HCEC 1CT (cell line): ENCODE results near the gene PGRMC1.
"Not testable (repeated sequence)": the region's sequence is repeated elsewhere in the genome, so short reads cannot be mapped to it uniquely, and the experiment has no call there.

Experiments
- DNase-seq: peaks from one replicate; pipeline ENCODE4 v3.0.0-alpha.2; 2017

PGRMC1 gene

DNA sequence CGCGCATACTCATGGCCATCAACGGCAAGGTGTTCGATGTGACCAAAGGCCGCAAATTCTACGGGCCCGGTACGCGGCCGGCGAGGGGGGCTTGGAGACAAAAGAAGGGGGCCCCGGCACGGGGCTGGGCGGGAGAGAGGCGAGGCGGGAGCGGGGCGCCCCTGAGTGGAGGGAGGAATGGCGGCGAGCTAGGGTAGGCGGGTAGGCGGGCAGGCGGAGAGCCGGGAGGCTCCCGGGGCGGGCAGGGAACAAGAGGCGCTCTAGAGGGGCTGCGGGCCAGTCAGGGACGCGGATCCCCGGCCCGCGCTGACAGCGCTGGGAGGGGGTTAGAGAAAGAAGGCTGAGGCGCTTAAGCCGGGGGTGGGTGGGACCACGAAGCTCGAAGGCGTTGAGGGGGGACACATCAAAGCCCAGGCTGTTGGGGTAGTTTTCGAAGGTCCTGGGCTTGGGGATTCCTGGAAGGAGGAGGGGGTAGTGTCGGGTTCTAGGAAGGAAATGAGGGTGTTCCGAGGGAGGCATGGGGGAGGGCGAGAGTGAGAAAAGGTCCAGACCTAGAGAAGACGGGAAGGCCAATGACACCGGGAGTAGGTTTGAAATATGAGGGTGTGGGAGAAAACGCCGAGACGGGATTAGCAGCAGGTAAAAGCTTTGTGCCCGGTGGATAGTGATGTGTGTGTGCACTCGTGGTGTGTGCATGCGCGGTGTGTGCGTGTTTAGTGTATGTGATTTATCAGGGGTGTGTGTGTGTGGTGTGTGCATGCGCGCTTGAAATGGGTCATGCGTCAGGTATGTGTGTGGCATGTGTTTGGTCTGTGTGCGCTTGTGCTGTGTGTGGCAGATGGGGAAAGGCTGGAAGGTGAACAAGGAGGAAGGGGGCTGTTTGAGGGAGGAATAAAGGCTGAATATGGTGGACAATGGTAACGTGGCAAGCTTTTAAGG is 807 bp downstream of the PGRMC1 start:
- DNase-seq: peak; percentile 55

DNA sequence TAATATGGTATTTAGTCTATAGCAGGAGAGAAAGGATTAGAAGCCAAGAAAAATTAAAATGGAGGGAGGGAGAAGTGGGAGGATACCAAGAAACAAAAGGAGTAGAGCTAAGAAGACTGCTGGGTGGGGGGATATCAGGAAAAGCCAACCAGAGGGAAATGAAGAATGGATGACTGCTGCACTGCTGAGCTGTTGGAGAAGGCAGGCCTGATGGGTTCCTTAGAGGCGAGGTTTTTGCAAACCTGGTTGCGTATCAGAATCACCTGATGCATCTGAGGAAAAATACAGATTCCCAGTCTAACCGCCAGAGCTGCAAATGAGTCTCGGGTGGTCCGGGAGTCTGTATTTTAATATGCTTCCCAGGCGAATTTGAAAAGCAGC is 1.5 kb downstream of the PGRMC1 start:
- no peak for DNase-seq

DNA sequence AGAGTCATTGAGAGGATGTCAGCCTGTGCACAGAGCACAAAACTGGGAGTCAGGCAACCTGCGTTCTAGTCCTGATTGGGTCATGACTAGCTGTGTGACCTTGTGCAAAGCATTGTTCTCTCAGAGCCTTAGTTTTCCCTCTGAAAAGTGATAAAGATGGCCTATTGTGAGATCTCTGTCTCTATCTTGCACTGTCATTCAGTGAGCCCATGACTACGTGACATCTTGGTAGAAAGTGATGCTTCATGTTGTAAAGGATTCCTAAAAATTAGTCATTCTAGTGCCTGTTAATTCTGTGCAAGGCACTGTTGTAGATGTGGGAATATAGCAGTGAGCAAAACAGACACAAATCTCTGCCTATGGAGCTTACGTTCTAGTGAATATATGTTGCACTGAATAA is 2.5 kb downstream of the PGRMC1 start:
- peak; percentile 17 for DNase-seq

DNA sequence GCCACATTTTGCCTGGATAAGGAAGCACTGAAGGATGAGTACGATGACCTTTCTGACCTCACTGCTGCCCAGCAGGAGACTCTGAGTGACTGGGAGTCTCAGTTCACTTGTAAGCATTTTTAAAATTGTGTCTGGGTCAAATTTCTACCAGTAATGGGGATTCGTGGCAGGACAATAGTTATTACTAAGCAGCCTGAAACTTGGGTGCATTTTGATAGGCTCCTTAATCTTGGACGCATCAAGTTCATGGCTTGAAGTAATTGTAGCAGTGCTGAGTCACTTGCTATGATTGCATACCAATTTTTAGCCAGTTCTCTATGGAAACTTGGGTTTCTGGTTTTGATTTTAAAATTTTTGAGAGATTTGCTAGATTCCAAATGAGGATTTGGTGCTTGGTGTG is 4.3 kb downstream of the PGRMC1 start:
- peak; percentile 69 for DNase-seq

DNA sequence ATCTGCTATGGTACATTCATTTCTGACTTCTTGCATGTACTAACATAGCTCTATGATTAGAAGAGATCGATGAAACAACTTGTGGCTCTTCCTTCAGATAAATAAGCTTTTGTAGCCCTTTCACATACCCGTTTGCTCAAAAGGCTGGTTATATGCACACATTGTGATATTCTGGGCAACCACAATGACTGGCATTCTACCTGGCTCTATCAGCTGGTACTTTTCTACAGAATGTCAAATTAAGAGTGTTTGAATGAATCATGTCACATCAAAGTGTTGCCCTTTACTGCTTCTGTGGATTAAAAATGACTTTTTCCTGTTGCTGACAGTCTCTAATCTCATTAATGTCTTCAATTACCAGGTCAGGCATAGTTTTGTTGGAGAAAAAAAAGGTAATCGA is 11.6 kb downstream of the PGRMC1 start:
- DNase-seq: no peak

DNA sequence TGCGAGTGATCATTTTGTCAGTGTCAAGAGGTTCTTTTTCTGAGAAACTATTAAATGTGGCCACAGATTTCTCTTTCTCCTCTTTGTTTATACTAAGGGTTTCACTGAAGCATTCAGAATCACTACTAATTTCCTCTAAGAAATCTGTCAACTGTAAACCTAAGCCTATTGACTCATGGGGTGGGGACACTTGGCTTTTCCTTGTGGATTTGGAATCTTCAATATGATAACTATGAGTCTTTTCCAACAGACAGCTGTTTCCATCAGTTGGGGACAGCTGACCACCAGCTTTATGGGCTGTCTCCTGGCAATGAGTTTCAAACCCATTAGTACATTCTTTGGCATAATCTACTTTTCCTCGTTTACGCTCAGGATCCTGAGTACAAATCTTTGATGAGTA is 13.8 kb downstream of the PGRMC1 start:
- DNase-seq: no peak

DNA sequence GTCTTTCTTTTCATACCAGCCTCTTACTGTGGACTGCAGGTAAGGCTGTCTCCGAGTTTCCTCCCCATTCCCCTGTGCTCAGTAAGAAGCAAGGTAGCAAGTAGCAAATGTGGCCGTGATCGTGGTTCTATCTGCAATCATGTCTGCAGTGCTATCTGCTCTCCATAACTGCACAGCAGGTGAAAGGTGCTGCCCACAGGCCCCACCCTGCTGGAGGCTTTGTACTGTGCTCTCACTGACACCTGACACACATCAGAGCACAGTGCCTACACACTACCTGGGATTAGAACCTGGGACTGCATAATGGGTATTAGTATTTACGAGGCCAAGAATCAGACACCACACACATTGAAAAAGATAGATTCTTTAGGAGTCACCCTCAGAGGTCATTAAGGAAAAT is 15.3 kb downstream of the PGRMC1 start:
- no peak for DNase-seq

DNA sequence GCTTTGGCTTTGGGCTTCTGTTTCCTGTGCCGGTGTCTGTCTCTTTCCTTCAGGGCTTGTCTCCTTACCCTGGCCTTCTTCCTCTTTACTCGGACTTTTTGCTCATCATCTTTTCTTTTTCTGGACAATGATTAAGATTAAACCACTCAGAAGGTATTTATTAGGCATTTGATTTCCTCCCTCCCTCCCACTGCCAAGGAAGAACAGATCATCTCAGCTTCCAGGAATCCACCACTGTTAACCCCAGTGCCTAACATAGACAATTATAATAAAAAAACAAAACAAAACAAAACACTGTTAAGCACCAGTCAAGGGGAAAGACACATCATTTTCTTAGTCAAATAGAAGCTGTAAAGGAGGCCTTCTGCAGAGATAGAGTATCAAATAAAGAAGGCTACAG is 16.6 kb downstream of the PGRMC1 start:
- DNase-seq: no peak

DNA sequence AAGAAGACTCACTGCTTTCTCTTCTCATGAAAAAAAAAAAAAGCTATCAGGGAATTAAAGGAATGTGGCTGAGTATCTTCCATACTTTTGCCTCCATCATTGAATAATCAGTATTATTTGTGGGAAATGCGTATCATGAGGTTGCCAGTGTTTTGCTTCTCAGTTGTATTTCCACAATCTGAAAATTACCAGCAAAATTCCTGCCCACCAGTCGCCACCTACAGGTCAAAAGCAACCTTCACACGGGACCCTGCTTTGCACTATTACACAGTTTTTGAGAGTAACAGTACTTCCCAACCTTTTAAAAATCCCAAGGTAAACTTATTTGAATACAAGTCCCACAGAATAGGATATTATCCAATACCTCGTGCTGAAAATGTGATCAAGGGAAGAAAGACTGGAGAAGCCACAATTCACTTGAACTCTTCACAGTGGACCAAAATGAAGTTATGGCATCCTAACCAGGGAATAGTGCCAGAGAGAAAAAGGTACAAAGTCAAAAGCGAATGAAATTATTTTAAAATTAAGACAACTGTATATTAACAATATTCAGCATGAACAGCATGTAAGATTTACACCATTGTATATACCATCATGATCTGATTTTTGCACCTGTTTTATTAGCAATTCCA is 30.4 kb downstream of the PGRMC1 start:
- peak; percentile 2 for DNase-seq

DNA sequence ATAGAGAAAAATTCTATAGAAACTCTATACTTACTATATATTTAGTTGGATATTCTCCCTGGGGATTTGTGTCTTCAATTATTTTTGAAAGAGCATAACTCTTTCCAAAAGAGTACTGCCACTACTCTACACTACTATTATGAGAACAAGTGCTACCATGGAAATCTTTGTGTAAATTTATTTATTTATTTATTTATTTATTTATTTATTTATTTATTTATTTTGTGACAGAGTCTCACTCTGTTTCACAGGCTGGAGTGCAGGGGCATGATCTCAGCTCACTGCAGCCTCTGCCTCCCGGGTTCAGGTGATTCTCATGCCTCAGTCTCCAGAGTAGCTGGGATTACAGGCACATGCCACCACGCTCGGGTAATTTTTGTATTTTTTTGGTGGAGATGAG is 31.0 kb downstream of the PGRMC1 start:
- DNase-seq: not testable (repeated sequence)

DNA sequence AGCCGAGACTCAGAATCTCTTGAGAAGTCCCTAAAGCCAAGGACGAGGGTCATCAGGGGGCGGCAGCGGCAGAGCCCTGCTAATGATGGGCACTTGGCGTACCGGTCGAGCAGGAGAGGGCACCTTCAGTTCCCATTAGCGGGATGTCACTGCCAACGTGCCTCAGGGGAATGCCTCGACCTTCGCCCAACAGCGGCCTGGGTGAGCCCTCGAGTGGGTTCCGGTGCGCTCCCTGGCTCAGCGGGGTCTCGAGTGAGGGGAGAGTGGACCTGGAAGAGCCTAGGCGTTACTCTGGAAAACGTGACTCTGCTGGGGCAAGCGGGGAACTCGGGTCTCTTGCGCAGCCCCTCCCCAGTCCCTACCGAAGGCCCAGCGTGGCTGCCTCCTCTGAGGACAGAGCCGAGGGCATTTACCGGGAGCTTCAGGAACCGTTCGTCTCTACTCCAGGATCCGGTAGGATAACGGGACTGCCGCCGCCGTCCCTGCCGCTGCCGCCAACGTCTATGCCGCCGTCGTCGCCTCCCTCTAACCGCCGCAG is 36.9 kb downstream of the PGRMC1 start:
- no peak for DNase-seq

DNA sequence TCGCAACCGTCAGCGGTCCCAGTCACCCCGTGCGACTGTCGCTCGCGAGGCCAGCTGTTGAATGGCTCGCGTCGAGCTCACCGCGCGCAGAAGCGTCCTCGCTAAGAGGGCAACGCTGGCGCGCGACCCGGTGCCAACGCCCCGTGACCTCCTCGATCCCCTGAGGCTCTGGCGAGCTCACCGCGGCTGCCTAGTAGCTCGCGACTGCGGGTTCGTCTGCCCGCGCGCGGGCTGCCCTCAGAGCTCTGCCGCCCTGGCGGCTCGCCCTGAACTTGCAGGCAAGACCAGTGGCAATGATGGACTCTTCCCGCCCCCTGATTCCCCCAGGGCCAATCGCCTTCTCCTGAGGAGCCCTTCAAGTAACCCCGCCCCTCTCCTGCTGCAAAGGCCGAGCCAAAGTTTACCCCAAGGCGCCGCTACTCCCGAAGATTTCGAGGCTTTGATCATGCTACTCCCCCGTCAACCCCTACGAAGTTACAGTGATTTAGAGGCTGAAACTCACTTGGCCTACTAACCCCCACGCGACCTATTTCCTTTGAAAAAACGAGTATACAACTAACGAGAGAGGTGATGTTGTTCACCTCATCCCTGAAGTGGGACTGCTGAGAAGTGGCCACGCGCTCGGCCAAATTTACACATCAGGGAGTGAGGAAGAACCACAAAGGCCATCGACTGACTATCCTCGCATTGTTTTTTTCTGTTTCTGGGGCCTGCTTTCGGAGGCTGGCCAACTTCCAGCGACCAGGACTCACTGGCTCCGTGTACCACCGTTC is 37.5 kb downstream of the PGRMC1 start:
- no peak for DNase-seq

DNA sequence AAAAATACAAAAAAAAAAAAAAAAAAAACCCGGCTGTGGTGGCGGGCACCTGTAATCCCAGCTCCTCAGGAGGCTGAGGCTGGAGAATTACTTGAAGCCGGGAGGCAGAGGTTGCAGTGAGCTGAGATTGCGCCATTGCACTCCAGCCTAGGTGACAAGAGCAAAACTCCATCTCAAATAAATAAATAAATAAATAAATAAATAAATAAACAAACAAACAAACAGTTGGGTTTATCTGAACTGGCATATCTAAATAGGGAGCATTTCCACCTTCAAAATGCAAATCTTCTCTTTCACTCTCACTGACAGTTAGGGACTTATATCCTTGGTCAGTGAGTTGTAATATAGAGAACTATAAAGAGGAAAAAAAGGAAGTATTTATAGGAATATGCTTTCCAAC is 46.3 kb downstream of the PGRMC1 start:
- not testable (repeated sequence) for DNase-seq

DNA sequence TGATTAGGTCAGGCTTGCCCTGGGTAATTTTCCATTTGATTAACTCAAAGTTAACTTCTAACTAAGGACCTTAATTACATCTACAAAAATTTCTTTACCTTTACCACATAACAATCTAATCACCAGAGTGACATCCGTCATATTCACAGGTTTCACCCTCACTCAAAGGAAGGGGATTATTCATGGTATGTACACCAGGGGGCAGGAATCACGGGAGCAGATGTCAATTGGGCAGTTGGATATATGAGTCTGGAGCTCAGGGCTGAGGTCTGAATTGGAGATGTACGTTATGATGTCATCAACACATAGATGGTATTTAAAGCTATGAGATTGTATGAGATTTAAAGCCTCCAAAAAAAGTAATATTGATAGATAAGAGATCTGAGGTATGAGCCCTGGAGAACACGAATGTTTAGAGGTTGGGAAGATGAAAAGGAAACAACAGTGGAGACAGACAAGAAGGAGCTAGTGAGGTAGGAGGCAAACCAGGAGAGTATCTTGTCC is 52.9 kb downstream of the PGRMC1 start:
- no peak for DNase-seq

DNA sequence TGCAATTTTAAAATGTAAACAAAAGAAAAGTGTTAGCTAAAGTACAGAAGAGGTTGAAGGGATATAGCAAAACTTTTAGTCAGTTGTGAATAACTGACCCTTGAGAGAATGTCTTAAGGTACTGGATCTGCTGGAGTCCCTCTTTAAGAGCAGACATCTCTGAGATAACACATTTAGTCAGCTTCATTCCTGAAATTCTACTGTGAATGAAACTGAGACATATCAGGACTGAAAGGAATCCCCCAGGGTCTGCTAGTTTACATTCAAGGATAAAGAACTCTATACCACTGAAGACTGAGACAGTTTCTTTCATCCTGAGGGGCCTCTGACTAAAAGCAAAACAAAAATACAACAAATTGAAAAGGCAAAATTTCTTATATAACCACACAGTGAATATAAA is 54.4 kb downstream of the PGRMC1 start:
- DNase-seq: no peak

DNA sequence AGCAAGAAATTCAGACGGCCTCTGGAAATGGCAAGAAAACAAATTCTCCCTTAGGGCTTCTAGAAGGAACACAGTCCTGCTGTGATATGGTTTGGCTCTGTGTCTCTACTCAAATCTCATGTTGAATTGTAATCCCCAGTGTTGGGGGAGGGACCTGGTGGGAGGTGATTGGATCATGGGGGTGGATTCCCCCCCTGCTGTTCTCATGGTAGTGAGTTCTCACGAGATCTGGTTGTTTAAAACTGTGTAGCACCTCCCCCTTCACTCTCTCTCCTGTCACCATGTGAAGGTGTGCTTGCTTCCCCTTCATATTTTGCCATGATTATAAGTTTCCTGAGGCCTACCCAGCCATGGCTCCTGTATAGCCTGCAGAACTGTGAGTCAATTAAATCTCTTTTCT is 55.2 kb downstream of the PGRMC1 start:
- not testable (repeated sequence) for DNase-seq

DNA sequence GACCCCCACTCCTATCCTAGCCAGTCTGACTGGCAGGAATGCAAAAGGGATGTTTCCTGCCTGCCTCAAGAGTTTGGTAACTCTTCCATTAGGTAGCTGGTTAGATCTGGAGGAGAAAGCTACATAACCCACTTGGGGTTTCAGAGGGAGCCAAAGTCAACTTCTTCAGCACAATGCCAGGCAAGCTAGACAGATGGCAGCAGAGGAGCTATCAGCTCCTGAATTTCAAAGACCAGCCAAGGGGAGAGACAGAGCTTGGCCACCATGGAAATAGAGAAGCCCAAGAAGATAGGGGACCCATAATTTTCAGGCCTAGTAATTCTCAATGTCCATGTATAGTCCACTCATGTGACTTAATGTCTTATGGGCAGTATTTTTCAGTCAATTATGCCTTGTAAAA is 56.4 kb downstream of the PGRMC1 start:
- DNase-seq: no peak
